Cerebellar cortex (tissue), 1 donor: Measurements from ENCODE around the gene MUC12.
"Not testable (repeated sequence)": the region's sequence is repeated elsewhere in the genome, so short reads cannot be mapped to it uniquely, and the experiment has no call there.

ENCODE experiments used
- DNase-seq: peaks from one replicate; pipeline ENCODE4 v3.0.0-alpha.2; 2015; ENCODE audit warnings: low spot score

The MUC12 gene

GRCh38 chr7:100962537-100962936 is 6.8 kb upstream of the MUC12 start:
- no peak for DNase-seq

- no peak for DNase-seq
These were observed 6.0 kb upstream of the MUC12 start for GRCh38 chr7:100963386-100963785.

GRCh38 chr7:100963874-100964273 is 5.5 kb upstream of the MUC12 start:
- no peak for DNase-seq

- no peak for DNase-seq
These were observed 4.7 kb upstream of the MUC12 start for GRCh38 chr7:100964630-100965029.

GRCh38 chr7:100965045-100965722 is 4.2 kb upstream of the MUC12 start:
- DNase-seq, result no peak

GRCh38 chr7:100965723-100966541 is 3.4 kb upstream of the MUC12 start:
- peak; percentile 51 for DNase-seq

- no peak for DNase-seq
These were observed 2.6 kb upstream of the MUC12 start for GRCh38 chr7:100966542-100967291.

GRCh38 chr7:100967292-100967863 is 2.0 kb upstream of the MUC12 start:
- no peak for DNase-seq

GRCh38 chr7:100968031-100968430 is 1.3 kb upstream of the MUC12 start:
- no peak for DNase-seq

- DNase-seq, result no peak
These were observed 715 bp upstream of the MUC12 start for GRCh38 chr7:100968650-100969049.

GRCh38 chr7:100971111-100972001 is 2.0 kb downstream of the MUC12 start:
- DNase-seq, result no peak

- DNase-seq, result no peak
These were observed 2.6 kb downstream of the MUC12 start for GRCh38 chr7:100972002-100972347.

- no peak for DNase-seq
These were observed 4.7 kb downstream of the MUC12 start for GRCh38 chr7:100974021-100974420.

- no peak for DNase-seq
These were observed 6.0 kb downstream of the MUC12 start for GRCh38 chr7:100975371-100975821.

- no peak for DNase-seq
These were observed 8.9 kb downstream of the MUC12 start for GRCh38 chr7:100978300-100978699.

GRCh38 chr7:100983451-100984187 is 14.3 kb downstream of the MUC12 start:
- DNase-seq, result no peak

GRCh38 chr7:100984241-100984918 is 15.0 kb downstream of the MUC12 start:
- DNase-seq, result not testable (repeated sequence)

GRCh38 chr7:100985033-100985797 is 15.8 kb downstream of the MUC12 start:
- not testable (repeated sequence) for DNase-seq

GRCh38 chr7:100991631-100992030 is 22.3 kb downstream of the MUC12 start:
- no peak for DNase-seq
